Measurements from ENCODE around the gene MLIP. TPM values are rescaled to one million over a fixed set of nuclear protein-coding genes. Genes with fewer than 3 reads are reported as not detected.

MLIP gene
- total and polyA plus RNA-seq, 2 experiments from 2014 or later, result not detected

DNA sequence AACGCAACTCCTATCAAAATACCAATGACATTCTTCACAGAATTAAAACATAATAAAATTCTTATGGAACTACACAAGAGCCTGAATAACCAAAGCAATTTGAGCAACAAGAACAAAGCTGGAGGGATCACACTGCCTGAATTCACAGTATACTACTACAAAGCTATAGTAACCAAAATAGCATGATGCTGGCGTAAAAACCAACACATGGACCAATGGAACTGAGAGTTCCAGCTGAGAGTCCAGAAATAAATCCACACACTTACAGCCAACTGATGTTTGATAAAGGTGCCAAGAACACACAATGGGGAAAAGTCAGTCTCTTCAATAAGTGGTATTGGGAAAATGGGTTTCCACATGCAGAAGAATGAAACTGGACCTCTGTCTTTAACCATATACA lies 6.9 kb downstream of the MLIP start (continued):
- TF ChIP-seq, protein P1, sequence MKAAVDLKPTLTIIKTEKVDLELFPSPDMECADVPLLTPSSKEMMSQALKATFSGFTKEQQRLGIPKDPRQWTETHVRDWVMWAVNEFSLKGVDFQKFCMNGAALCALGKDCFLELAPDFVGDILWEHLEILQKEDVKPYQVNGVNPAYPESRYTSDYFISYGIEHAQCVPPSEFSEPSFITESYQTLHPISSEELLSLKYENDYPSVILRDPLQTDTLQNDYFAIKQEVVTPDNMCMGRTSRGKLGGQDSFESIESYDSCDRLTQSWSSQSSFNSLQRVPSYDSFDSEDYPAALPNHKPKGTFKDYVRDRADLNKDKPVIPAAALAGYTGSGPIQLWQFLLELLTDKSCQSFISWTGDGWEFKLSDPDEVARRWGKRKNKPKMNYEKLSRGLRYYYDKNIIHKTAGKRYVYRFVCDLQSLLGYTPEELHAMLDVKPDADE (IDR thresholded peaks at IDR 0.05), result no peak
- TF ChIP-seq POLR2AphosphoS5 (IDR thresholded peaks at IDR 0.05; ENCODE audit: low read depth) (no peak), ZNF114 (CRISPR knock-in tag; IDR thresholded peaks at IDR 0.05) (no peak), ZNF331 (CRISPR knock-in tag; IDR thresholded peaks at IDR 0.05; ENCODE audit: low read depth) (no peak), STAT1 (IDR thresholded peaks at IDR 0.05; ENCODE audit: unreplicated experiment) (no peak), CREB1 (CRISPR knock-in tag; IDR thresholded peaks at IDR 0.05; ENCODE audit: low read depth) (no peak), JUNB (IDR thresholded peaks at IDR 0.05; ENCODE audit: unreplicated experiment) (no peak), EZH2 (IDR thresholded peaks at IDR 0.05; ENCODE audit: low read depth, unreplicated experiment) (no peak), NANOG (IDR thresholded peaks at IDR 0.05; ENCODE audit: borderline replicate concordance) (no peak)
- TF ChIP-seq, protein P2, sequence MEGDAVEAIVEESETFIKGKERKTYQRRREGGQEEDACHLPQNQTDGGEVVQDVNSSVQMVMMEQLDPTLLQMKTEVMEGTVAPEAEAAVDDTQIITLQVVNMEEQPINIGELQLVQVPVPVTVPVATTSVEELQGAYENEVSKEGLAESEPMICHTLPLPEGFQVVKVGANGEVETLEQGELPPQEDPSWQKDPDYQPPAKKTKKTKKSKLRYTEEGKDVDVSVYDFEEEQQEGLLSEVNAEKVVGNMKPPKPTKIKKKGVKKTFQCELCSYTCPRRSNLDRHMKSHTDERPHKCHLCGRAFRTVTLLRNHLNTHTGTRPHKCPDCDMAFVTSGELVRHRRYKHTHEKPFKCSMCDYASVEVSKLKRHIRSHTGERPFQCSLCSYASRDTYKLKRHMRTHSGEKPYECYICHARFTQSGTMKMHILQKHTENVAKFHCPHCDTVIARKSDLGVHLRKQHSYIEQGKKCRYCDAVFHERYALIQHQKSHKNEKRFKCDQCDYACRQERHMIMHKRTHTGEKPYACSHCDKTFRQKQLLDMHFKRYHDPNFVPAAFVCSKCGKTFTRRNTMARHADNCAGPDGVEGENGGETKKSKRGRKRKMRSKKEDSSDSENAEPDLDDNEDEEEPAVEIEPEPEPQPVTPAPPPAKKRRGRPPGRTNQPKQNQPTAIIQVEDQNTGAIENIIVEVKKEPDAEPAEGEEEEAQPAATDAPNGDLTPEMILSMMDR (conservative IDR thresholded peaks at IDR 0.05; ENCODE audit: low read depth in 2 of 2), result no peak
- TF ChIP-seq, protein P3, sequence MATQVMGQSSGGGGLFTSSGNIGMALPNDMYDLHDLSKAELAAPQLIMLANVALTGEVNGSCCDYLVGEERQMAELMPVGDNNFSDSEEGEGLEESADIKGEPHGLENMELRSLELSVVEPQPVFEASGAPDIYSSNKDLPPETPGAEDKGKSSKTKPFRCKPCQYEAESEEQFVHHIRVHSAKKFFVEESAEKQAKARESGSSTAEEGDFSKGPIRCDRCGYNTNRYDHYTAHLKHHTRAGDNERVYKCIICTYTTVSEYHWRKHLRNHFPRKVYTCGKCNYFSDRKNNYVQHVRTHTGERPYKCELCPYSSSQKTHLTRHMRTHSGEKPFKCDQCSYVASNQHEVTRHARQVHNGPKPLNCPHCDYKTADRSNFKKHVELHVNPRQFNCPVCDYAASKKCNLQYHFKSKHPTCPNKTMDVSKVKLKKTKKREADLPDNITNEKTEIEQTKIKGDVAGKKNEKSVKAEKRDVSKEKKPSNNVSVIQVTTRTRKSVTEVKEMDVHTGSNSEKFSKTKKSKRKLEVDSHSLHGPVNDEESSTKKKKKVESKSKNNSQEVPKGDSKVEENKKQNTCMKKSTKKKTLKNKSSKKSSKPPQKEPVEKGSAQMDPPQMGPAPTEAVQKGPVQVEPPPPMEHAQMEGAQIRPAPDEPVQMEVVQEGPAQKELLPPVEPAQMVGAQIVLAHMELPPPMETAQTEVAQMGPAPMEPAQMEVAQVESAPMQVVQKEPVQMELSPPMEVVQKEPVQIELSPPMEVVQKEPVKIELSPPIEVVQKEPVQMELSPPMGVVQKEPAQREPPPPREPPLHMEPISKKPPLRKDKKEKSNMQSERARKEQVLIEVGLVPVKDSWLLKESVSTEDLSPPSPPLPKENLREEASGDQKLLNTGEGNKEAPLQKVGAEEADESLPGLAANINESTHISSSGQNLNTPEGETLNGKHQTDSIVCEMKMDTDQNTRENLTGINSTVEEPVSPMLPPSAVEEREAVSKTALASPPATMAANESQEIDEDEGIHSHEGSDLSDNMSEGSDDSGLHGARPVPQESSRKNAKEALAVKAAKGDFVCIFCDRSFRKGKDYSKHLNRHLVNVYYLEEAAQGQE (IDR thresholded peaks at IDR 0.05; ENCODE audit: unreplicated experiment), result no peak

DNA sequence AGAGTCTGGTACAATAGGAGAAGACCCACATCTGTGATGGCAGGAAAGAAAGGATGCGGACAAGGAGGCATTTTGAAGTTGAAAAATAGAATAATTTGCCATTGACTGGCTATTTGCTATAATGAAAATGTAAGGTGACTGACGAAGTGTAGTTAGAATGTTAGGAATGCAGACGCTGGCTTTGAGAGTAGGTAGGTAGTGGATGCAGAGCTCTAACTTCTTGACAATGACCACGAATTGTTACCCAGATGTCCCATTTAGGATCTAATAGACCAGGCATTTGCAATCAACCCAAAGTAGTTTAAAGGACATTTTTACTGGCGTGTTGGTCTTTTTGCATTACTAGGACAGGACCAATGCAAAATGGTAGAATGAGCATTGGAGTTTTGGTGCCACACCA lies 14.2 kb downstream of the MLIP start:
- Histone ChIP-seq H3K79me2 (replicated peaks; ENCODE audit: insufficient read depth) (no peaks in the 10 kb centered on the region), H3K4me2 (no peak overlapping the region), H3K27me3 (ENCODE audit: insufficient read depth) (no peaks in the 10 kb centered on the region), H3K36me3 (ENCODE audit: insufficient read depth) (no peaks in the 10 kb centered on the region), H3K9me2 (ENCODE audit: insufficient read depth) (0 out of 2 replicates have a peak, but pooled peaks cover 4% of the 10 kb centered on the region), H3K4me1 (ENCODE audit: insufficient read depth) (peaks cover 3% of the 10 kb centered on the region; the same call in 1 of the 2 replicates), H4K20me1 (replicated peaks; ENCODE audit: insufficient read depth) (no peaks in the 10 kb centered on the region), H2AFZ (no peak overlapping the region), H3K27ac (ENCODE audit: low read depth) (no peak overlapping the region), H3K4me3 (no peak overlapping the region), H3F3A (replicated peaks; ENCODE audit: low read depth) (no peaks in the 10 kb centered on the region)
- Mint-ChIP-seq H3K9me3 (no peaks in the 10 kb centered on the region), H3K4me1 (peaks cover 6% of the 10 kb centered on the region; the same call in 2 of the 3 replicates), H3K36me3 (ENCODE audit: low read depth) (no peaks in the 10 kb centered on the region), H3K27ac (no peak overlapping the region), H3K27me3 (ENCODE audit: insufficient read depth, low read depth, poor library complexity) (no peaks in the 10 kb centered on the region), H3K4me3 (no peak overlapping the region)
- TF ChIP-seq JUNB (IDR thresholded peaks at IDR 0.05; ENCODE audit: unreplicated experiment) (no peak), NANOG (IDR thresholded peaks at IDR 0.05; ENCODE audit: borderline replicate concordance) (0 out of 2 replicates have a peak, but pooled peaks have one; percentile 4)
- ATAC-seq (peak; percentile 46; the same call in 2 of the 3 replicates), DNase-seq (ENCODE audit: low spot score) (peak; percentile 62)
